Measurements from ENCODE around the gene EPS8.

The EPS8 gene

DNA sequence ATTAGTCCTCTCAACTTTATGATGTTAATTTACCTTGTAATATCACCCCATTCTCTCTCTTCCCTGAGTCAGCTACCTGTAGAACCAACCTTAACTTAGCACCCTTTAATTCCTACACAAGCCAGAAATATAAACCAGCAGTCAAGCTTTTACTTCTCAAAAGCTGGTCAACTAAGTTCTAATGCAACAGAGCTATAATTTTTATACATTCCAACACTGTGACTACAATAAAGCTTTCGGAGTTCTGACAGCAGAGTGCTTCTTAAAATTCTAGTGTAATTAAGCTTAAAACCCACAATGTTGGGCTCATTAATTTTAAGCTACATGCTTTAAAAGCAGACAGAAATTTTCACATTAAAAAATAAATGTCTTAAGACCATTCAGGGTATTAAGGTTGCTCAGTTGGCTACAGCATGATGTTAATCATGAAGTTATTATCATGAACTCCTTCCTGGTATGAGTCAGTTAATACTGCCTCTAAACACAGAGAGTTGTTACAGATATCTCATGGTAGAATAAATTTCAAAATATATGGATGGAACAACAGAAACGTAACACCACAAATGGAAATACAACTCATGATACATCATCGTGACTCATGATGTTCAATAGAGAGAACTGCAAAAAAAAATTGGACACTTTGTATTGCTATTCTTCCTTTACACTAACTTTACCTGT lies 126.7 kb downstream of the EPS8 start:
- Histone ChIP-seq H3K27me3 (ENCODE audit: control insufficient read depth in 1 of 2, insufficient read depth in 2 of 2, low read length in 2 of 2) (no peaks in the 10 kb centered on the region), H3K9ac (ENCODE audit: low read length) (no peak overlapping the region), H3K9me3 (ENCODE audit: low read length) (no peaks in the 10 kb centered on the region), H3K27ac (ENCODE audit: low read depth, low read length) (no peak overlapping the region), H3K4me1 (ENCODE audit: insufficient read depth, low read length) (no peaks in the 10 kb centered on the region), H3K36me3 (ENCODE audit: insufficient read depth, low read length) (peaks cover 6% of the 10 kb centered on the region), H3K4me3 (ENCODE audit: low read depth in 1 of 2, low read length in 2 of 2) (no peak overlapping the region)

DNA sequence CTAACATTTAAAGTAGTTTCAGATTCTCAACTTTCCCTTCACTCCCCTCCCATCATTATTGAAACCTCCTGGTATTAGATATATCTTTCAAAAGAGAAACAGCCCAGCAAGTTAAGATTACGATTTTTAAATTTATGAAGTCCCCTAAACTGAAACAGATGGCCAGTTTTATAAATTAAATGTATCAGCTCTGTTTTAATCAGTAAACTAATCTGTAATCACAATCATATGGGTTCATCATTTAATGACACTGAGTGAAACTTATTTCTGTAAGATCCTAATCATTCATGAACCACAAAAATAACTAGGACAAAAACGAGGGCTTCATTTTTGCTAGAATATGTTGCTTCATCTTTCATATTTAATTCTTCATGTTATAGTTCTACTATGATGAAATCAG lies 137.8 kb downstream of the EPS8 start:
- no peaks in the 10 kb centered on the region for H3K9me3 ChIP-seq (ENCODE audit: low read length)
- H3K9ac ChIP-seq (ENCODE audit: low read length): no peak overlapping the region
- peaks cover 21% of the 10 kb centered on the region for H3K36me3 ChIP-seq (ENCODE audit: insufficient read depth, low read length)
- no peaks in the 10 kb centered on the region for H3K27me3 ChIP-seq (ENCODE audit: control insufficient read depth in 1 of 2, insufficient read depth in 2 of 2, low read length in 2 of 2)
- H3K4me3 ChIP-seq (ENCODE audit: low read depth in 1 of 2, low read length in 2 of 2): no peak overlapping the region
- no peak overlapping the region for H3K27ac ChIP-seq (ENCODE audit: low read depth, low read length)
- no peaks in the 10 kb centered on the region for H3K4me1 ChIP-seq (ENCODE audit: insufficient read depth, low read length)

DNA sequence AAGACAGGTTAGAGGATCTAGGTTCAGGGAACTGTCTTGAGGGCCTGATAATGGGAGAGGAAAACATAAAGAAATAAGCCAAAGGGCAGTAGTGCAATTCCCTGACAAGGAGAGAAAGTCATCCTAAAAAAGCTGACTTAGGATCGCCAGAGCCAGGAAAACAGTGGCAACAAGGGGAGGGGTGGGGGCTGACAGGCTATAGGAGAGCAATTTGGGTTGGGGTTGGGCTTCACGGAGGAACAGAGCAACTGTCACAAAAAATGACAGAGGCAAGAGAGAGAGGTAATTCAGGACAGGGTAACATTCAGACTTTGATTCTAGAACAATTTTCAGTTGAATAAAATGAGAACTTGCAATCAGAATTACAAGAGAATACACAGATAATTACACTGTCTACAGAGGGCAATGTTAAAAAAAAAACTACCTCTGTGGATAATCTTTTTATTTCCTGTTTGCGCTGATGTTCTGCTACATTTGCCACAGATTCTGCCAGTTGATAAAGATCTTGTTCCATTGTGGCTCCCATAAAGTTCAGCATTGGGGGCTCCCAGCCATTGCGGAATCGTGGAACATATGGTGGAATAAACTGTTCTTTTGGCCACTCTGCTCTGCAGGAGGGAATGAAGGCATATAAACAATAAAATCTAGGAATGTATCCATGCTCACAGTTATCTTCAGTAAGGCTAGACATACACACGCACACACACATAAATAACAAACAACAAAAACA lies 138.6 kb downstream of the EPS8 start:
- H3K27me3 ChIP-seq (ENCODE audit: control insufficient read depth in 1 of 2, insufficient read depth in 2 of 2, low read length in 2 of 2): no peaks in the 10 kb centered on the region
- H3K27ac ChIP-seq (ENCODE audit: low read depth, low read length): no peak overlapping the region
- H3K4me3 ChIP-seq (ENCODE audit: low read depth in 1 of 2, low read length in 2 of 2): no peak overlapping the region
- H3K9ac ChIP-seq (ENCODE audit: low read length): no peak overlapping the region
- H3K4me1 ChIP-seq (ENCODE audit: insufficient read depth, low read length): no peaks in the 10 kb centered on the region
- H3K9me3 ChIP-seq (ENCODE audit: low read length): no peaks in the 10 kb centered on the region
- H3K36me3 ChIP-seq (ENCODE audit: insufficient read depth, low read length): peaks cover 22% of the 10 kb centered on the region

DNA sequence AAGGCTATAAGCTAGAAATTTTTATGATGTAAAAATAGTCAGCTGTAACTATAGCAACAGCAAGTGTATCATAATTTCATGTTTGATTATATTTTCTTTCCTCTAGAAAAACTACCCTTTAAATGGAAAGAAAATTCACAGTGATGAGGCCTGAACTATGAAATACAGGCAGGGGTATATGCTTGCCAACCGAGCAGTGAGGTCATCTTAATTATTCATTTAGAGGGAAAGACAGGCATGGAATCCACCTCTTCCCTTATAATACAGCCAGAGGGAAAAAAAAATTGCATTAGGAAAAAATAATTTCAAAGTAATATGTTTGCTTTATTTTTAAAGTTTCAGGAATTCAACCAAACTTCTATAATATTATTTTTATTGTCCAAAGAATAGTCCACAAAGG lies 139.8 kb downstream of the EPS8 start:
- H3K4me3 ChIP-seq (ENCODE audit: low read depth in 1 of 2, low read length in 2 of 2): no peak overlapping the region
- H3K36me3 ChIP-seq (ENCODE audit: insufficient read depth, low read length): peaks cover 22% of the 10 kb centered on the region
- no peak overlapping the region for H3K27ac ChIP-seq (ENCODE audit: low read depth, low read length)
- no peak overlapping the region for H3K9ac ChIP-seq (ENCODE audit: low read length)
- H3K27me3 ChIP-seq (ENCODE audit: control insufficient read depth in 1 of 2, insufficient read depth in 2 of 2, low read length in 2 of 2): no peaks in the 10 kb centered on the region
- H3K9me3 ChIP-seq (ENCODE audit: low read length): no peaks in the 10 kb centered on the region
- no peaks in the 10 kb centered on the region for H3K4me1 ChIP-seq (ENCODE audit: insufficient read depth, low read length)

DNA sequence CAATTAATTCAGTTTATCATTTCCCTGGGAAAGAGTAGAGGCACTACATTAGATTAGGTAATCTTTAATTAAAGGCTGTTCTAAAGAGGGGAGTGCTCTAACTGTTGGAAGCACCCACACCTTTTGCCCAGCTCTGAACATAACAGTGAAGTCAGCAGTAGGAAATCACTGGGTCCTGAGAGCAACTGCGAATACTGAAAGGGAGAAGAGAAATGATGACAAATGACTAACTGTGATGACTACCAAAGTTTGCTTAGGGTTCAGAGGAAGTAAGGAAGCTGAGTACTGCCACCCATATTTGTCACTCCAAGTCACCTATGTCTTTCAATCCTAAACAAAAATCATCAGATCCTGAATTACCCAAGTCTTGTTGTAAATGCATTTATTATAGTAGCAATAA lies 140.6 kb downstream of the EPS8 start:
- no peaks in the 10 kb centered on the region for H3K27me3 ChIP-seq (ENCODE audit: control insufficient read depth in 1 of 2, insufficient read depth in 2 of 2, low read length in 2 of 2)
- no peaks in the 10 kb centered on the region for H3K4me1 ChIP-seq (ENCODE audit: insufficient read depth, low read length)
- no peak overlapping the region for H3K27ac ChIP-seq (ENCODE audit: low read depth, low read length)
- H3K36me3 ChIP-seq (ENCODE audit: insufficient read depth, low read length): peaks cover 20% of the 10 kb centered on the region
- H3K9ac ChIP-seq (ENCODE audit: low read length): no peak overlapping the region
- no peak overlapping the region for H3K4me3 ChIP-seq (ENCODE audit: low read depth in 1 of 2, low read length in 2 of 2)
- no peaks in the 10 kb centered on the region for H3K9me3 ChIP-seq (ENCODE audit: low read length)

DNA sequence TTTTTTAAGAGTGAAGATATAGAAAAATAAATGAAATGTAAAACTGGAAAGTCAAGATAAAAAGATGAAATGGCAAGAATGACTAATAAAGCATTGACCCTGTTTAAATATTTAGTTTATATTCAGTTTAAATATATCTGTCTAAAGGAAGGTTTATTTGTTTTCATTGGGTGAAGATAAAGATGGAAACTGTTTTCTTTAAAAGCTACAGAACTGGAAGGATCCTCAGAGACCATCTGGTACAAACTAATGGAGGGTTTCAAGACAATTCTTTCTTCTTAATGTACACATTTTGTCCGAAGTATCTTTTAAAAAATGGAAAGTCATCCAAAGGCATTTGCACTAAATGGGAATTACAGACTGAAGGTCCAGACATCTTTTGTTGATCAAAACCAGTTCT lies 142.6 kb downstream of the EPS8 start:
- Histone ChIP-seq H3K27ac (ENCODE audit: low read depth, low read length) (no peak overlapping the region), H3K9ac (ENCODE audit: low read length) (no peak overlapping the region), H3K4me3 (ENCODE audit: low read depth in 1 of 2, low read length in 2 of 2) (no peak overlapping the region), H3K4me1 (ENCODE audit: insufficient read depth, low read length) (no peaks in the 10 kb centered on the region), H3K36me3 (ENCODE audit: insufficient read depth, low read length) (peaks cover 15% of the 10 kb centered on the region), H3K27me3 (ENCODE audit: control insufficient read depth in 1 of 2, insufficient read depth in 2 of 2, low read length in 2 of 2) (no peaks in the 10 kb centered on the region), H3K9me3 (ENCODE audit: low read length) (no peaks in the 10 kb centered on the region)

DNA sequence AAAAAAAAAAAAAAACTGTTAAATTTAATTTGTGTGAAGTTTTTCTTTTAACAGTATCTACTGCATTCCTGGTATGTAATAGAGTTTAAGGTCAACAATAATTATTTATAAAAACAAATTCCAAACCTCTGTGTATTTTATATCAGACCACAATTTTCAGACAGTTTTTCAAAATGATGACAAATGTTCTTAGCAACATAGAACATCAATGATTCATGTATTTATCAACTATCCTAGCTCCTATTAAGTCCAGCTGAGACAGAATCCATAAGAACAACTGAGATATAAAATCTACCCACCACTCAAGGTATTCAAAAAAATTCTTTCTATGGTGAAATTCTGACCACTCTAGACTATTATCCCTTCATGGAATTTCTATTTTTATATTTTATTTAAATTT lies 144.5 kb downstream of the EPS8 start:
- no peaks in the 10 kb centered on the region for H3K4me1 ChIP-seq (ENCODE audit: insufficient read depth, low read length)
- H3K27me3 ChIP-seq (ENCODE audit: control insufficient read depth in 1 of 2, insufficient read depth in 2 of 2, low read length in 2 of 2): no peaks in the 10 kb centered on the region
- no peak overlapping the region for H3K4me3 ChIP-seq (ENCODE audit: low read depth in 1 of 2, low read length in 2 of 2)
- peaks cover 22% of the 10 kb centered on the region for H3K36me3 ChIP-seq (ENCODE audit: insufficient read depth, low read length)
- no peak overlapping the region for H3K27ac ChIP-seq (ENCODE audit: low read depth, low read length)
- H3K9me3 ChIP-seq (ENCODE audit: low read length): no peaks in the 10 kb centered on the region
- no peak overlapping the region for H3K9ac ChIP-seq (ENCODE audit: low read length)

DNA sequence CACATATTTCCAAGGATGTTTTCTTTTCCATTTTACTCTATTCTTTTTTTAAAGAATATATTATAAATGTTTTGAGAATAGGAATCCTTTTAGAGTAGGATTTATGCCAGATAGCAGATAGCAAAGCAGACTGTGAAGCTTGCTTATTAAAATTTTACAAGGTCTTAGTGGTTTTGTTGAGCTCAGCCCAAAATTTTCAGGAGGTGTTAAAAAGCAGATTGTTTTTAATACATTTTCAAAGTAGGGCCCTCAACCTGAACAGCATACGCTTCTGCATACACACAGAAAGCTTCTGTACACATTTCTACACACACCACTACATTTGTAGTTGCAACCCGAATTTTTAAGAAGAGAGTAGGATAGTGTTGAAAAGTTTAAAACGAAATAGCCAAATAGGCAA lies 151.0 kb downstream of the EPS8 start:
- H3K4me3 ChIP-seq (ENCODE audit: low read depth in 1 of 2, low read length in 2 of 2): no peak overlapping the region
- no peaks in the 10 kb centered on the region for H3K4me1 ChIP-seq (ENCODE audit: insufficient read depth, low read length)
- no peak overlapping the region for H3K9ac ChIP-seq (ENCODE audit: low read length)
- no peaks in the 10 kb centered on the region for H3K27me3 ChIP-seq (ENCODE audit: control insufficient read depth in 1 of 2, insufficient read depth in 2 of 2, low read length in 2 of 2)
- peaks cover 9% of the 10 kb centered on the region for H3K36me3 ChIP-seq (ENCODE audit: insufficient read depth, low read length)
- H3K27ac ChIP-seq (ENCODE audit: low read depth, low read length): no peak overlapping the region
- no peaks in the 10 kb centered on the region for H3K9me3 ChIP-seq (ENCODE audit: low read length)

DNA sequence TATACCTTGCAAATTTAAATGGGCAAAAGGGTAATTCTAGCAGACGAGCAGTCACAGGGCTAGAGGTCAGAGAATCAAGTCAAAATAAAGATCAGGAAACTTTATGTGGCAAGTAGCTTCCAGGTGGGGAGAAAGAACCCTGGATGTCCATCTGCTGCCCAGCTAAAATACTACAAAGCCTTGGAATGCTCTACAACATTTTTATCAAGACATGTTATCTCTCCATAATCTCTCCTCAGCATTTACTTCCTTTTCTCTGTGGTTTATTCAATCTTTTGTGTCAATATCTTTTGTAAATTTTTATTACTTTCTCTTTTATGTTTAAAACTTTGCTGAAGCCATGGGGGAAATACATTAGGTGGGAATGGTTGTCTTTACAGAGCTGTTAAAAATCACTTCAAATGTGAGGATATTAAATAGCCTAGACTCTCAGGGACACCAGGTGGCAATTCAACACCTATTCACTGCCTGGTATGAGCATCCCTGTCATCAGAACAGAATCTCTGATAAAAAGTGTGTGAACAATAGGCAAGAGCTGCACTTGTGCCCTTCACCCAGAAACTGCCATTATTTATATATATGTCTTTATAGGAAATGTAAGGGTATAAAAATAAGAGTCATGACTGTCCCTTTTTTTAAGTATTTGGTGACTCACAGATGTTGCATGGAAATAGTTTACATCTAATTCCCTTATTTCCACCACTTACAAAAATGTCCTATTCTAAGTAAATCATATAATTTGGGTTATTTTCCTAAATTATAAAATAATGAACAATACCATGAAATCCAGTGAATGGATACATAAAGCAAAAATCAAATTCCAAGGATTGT lies 152.9 kb downstream of the EPS8 start:
- Histone ChIP-seq H3K9ac (ENCODE audit: low read length) (no peak overlapping the region), H3K27me3 (ENCODE audit: control insufficient read depth in 1 of 2, insufficient read depth in 2 of 2, low read length in 2 of 2) (no peaks in the 10 kb centered on the region), H3K4me3 (ENCODE audit: low read depth in 1 of 2, low read length in 2 of 2) (no peak overlapping the region), H3K9me3 (ENCODE audit: low read length) (no peaks in the 10 kb centered on the region), H3K36me3 (ENCODE audit: insufficient read depth, low read length) (peaks cover 9% of the 10 kb centered on the region), H3K27ac (ENCODE audit: low read depth, low read length) (no peak overlapping the region), H3K4me1 (ENCODE audit: insufficient read depth, low read length) (no peaks in the 10 kb centered on the region)

DNA sequence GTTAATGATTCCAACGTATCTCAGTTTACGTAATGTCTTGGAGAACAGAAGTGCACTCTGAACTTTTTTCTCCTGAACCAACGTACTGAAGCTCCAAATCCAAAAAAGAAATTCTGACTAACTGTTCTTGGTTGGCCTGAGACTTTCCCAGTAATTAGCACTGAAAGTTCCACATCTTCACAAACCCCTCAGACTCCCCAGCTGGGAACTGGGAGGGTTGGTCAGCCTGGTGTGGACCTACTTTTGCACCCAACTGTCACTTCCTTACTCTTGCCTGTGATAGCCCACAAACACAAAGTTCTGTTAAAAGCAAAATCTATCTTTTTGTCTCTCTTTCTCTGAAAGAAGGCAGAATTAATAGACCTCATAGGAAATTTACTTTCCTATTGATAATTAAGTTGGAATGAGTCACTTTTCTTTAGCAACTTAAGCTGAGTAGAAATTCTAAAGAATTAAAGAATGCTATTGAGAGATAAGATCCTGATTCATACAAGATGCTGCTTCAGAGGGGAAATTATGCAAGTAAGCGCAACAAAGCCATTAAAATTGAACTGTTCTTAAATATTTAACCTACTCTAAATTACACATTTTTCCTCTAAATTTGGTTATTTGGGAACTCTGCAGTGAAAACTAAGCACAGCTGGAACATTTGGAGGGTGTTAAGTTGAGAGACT lies 155.0 kb downstream of the EPS8 start:
- peaks cover 9% of the 10 kb centered on the region for H3K4me1 ChIP-seq (ENCODE audit: insufficient read depth, low read length)
- H3K4me3 ChIP-seq (ENCODE audit: low read depth in 1 of 2, low read length in 2 of 2): no peak overlapping the region
- H3K27ac ChIP-seq (ENCODE audit: low read depth, low read length): no peak overlapping the region
- H3K9me3 ChIP-seq (ENCODE audit: low read length): no peaks in the 10 kb centered on the region
- H3K27me3 ChIP-seq (ENCODE audit: control insufficient read depth in 1 of 2, insufficient read depth in 2 of 2, low read length in 2 of 2): no peaks in the 10 kb centered on the region
- no peaks in the 10 kb centered on the region for H3K36me3 ChIP-seq (ENCODE audit: insufficient read depth, low read length)
- no peak overlapping the region for H3K9ac ChIP-seq (ENCODE audit: low read length)

DNA sequence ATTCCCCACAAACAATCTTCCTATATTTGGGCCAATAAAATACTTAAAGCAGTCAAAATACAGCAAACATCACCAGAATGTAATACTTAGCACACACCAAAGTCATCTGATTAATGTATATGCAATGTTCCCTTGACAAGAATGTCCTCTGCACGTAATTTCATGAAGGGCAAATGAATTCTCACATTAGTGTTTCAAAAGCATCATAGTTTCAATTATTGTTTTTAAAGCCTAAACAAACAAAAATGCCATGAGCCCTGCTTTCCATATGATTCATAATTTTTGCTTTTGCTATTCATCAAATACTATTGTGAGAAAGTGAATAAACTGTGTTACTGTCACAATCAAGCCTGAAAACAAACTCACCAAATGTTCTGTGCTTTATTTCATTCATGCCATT lies 156.0 kb downstream of the EPS8 start:
- H3K27me3 ChIP-seq (ENCODE audit: control insufficient read depth in 1 of 2, insufficient read depth in 2 of 2, low read length in 2 of 2): no peaks in the 10 kb centered on the region
- no peaks in the 10 kb centered on the region for H3K9me3 ChIP-seq (ENCODE audit: low read length)
- no peak overlapping the region for H3K27ac ChIP-seq (ENCODE audit: low read depth, low read length)
- peaks cover 16% of the 10 kb centered on the region for H3K4me1 ChIP-seq (ENCODE audit: insufficient read depth, low read length)
- H3K36me3 ChIP-seq (ENCODE audit: insufficient read depth, low read length): no peaks in the 10 kb centered on the region
- no peak overlapping the region for H3K4me3 ChIP-seq (ENCODE audit: low read depth in 1 of 2, low read length in 2 of 2)
- no peak overlapping the region for H3K9ac ChIP-seq (ENCODE audit: low read length)
